Sciatic nerve (tissue), 2 donors: ENCODE data around the gene KBTBD4. TPM values are rescaled to one million over a fixed set of nuclear protein-coding genes. Genes with fewer than 3 reads are reported as not detected.
"Not testable (repeated sequence)": the region's sequence is repeated elsewhere in the genome, so short reads cannot be mapped to it uniquely, and the experiment has no call there.

Experiments
- ATAC-seq: fragments of 200-7000 bp; cut with Tn5 transposase; one replicate; pipeline ENCODE4 v1.9.1; 2020; ENCODE audit warnings: mild to moderate bottlenecking, moderate library complexity
- DNase-seq: peaks from one replicate; pipeline ENCODE4 v3.0.0-alpha.2; 2020; ENCODE audit warnings: low spot score
- intact Hi-C: fragments of 100-400 bp; cut with DNase I; formaldehyde crosslinking; loops from one replicate; pipeline ENCODE4 v1.14.2; 2022
- total RNA-seq: library from RNA; stranded (reverse); fragmentation: NEBNext Ultra II Directional; extraction: Animal tissue kit (Norgen Biotek cat#: 25700); gene quantifications from one replicate; pipeline ENCODE4 v1.2.1, GENCODE V29; 2021
- donor health status: DM: no; HTN: no; CAD: no.
- donor health status: DM: no; HTN: no; CAD: no.

KBTBD4 gene
- total RNA-seq, 1 donor from 2014 or later: 12.5 TPM

GRCh38 chr11:47566149-47566698 is 12.5 kb downstream of the KBTBD4 start:
- DNase-seq (no peak), ATAC-seq (no peak)
- intact Hi-C loops: no loop called here

GRCh38 chr11:47565340-47566148 is 13.2 kb downstream of the KBTBD4 start, which contains the start of gene PTPMT1:
Gene PTPMT1, plus strand, starts transcription at chr11:47565599. Its CDS starts 24 bp downstream, at chr11:47565623.
- ATAC-seq: peak; percentile 95
- peak; percentile 80 for DNase-seq
- intact Hi-C loops: no loop called here

GRCh38 chr11:47564933-47565339 is 13.8 kb downstream of the KBTBD4 start:
- ATAC-seq: no peak
- intact Hi-C loops: no loop called here
- DNase-seq: no peak

- ATAC-seq, intact Hi-C loops, DNase-seq: not testable (repeated sequence)
These were observed 14.4 kb downstream of the KBTBD4 start for GRCh38 chr11:47564366-47564765.

GRCh38 chr11:47562393-47562792 is 16.4 kb downstream of the KBTBD4 start:
- DNase-seq, intact Hi-C loops, ATAC-seq: not testable (repeated sequence)

- intact Hi-C loops: no loop called here
- ATAC-seq: no peak
- DNase-seq: no peak
These were observed 18.3 kb downstream of the KBTBD4 start for GRCh38 chr11:47560426-47560825.

- no peak for ATAC-seq
These were observed 20.1 kb downstream of the KBTBD4 start for GRCh38 chr11:47558695-47559094.

GRCh38 chr11:47557004-47557403 is 21.8 kb downstream of the KBTBD4 start:
- ATAC-seq, intact Hi-C loops, DNase-seq: not testable (repeated sequence)

More at GRCh38 chr11:47558695-47559094, 20.1 kb downstream of the KBTBD4 start:
- intact Hi-C loops: no loop called here
- no peak for DNase-seq

- no peak for DNase-seq
- intact Hi-C loops: no loop called here
- no peak for ATAC-seq
These were observed 25.4 kb downstream of the KBTBD4 start for GRCh38 chr11:47553406-47553743.

GRCh38 chr11:47552566-47553405 is 26.0 kb downstream of the KBTBD4 start, which contains the start of gene CELF1:
Gene CELF1, minus strand, starts transcription at chr11:47553132. Its CDS starts 53,609 bp downstream, at chr11:47499523.
- ATAC-seq (peak; percentile 98), DNase-seq (peak; percentile 93)
- intact Hi-C loops: no loop called here

GRCh38 chr11:47552056-47552565 is 26.7 kb downstream of the KBTBD4 start:
- ATAC-seq (peak; percentile 40), DNase-seq (peak; percentile 62)
- intact Hi-C loops: no loop called here

- DNase-seq: no peak
- ATAC-seq: no peak
- intact Hi-C loops: no loop called here
These were observed 27.7 kb downstream of the KBTBD4 start for GRCh38 chr11:47551086-47551485.

- intact Hi-C loops: no loop called here
- DNase-seq: no peak
- ATAC-seq: no peak
These were observed 28.3 kb downstream of the KBTBD4 start for GRCh38 chr11:47550288-47551047.

- DNase-seq, intact Hi-C loops, ATAC-seq: not testable (repeated sequence)
These were observed 32.5 kb downstream of the KBTBD4 start for GRCh38 chr11:47546274-47546673.

GRCh38 chr11:47545298-47545697 is 33.5 kb downstream of the KBTBD4 start:
- ATAC-seq: no peak
- intact Hi-C loops: no loop called here
- DNase-seq: no peak

GRCh38 chr11:47541070-47541469 is 37.7 kb downstream of the KBTBD4 start:
- intact Hi-C loops: no loop called here
- ATAC-seq (no peak), DNase-seq (no peak)

GRCh38 chr11:47539681-47540039 is 39.1 kb downstream of the KBTBD4 start:
- DNase-seq (no peak), ATAC-seq (no peak)
- intact Hi-C loops: no loop called here

GRCh38 chr11:47538741-47539565 is 39.8 kb downstream of the KBTBD4 start:
- intact Hi-C loops: no loop called here
- ATAC-seq: no peak
- DNase-seq: no peak
